Right atrium auricular region (tissue), 2 donors: ENCODE results near the gene GTF2H4. TPM values are rescaled to one million over a fixed set of nuclear protein-coding genes. Genes with fewer than 3 reads are reported as not detected.
"Not testable (repeated sequence)": the region's sequence is repeated elsewhere in the genome, so short reads cannot be mapped to it uniquely, and the experiment has no call there.

Experiments
- DNase-seq: peaks from one replicate; pipeline ENCODE4 v3.0.0-alpha.2; 2019; ENCODE audit warnings: low spot score
- H3K27ac ChIP-seq, 2 donors: fragments of 200-600 bp; sonication (generic); 1 replicate in 1 of 2; 2 replicates in 1 of 2; pipeline ENCODE4 v1.5.1; 2016 to 2019
- H3K27me3 ChIP-seq, 2 donors: fragments of 200-600 bp; sonication (generic); one replicate each; pipeline versions ENCODE4 v1.5.1 to v1.6.0; 2017 to 2019
- H3K36me3 ChIP-seq: fragments of 200-600 bp; sonication (generic); one replicate; pipeline ENCODE4 v1.5.1; 2016
- H3K4me1 ChIP-seq, 2 donors: fragments of 200-600 bp; sonication (generic); one replicate each; pipeline versions ENCODE4 v1.5.1 to v1.6.0; 2017 to 2019
- H3K4me3 ChIP-seq, 2 donors: fragments of 200-600 bp; sonication (generic); 1 replicate in 1 of 2; 2 replicates in 1 of 2; pipeline ENCODE4 v1.5.1; 2017 to 2019; ENCODE audit warnings: mild to moderate bottlenecking in 1 of 2, moderate library complexity in 1 of 2
- H3K9me3 ChIP-seq, 2 donors: fragments of 200-600 bp; sonication (generic); one replicate each; pipeline ENCODE4 v1.5.1; 2019
- total RNA-seq, 2 donors: library from RNA; depleted of rRNA; stranded (reverse); fragments of >200 nt; gene quantifications; one replicate each; pipeline ENCODE4 v1.1.0, GENCODE V29; 2016
- TF ChIP-seq, protein P1 (sequence below), 2 donors: fragments of 200-600 bp; sonication (generic); IDR thresholded peaks; one replicate each; pipeline ENCODE4 v1.5.1; 2019; ENCODE audit warnings: antibody characterized with exemption in 2 of 2

GTF2H4 gene
- total RNA-seq, 2 donors from 2014 or later = 3.6 to 4.0 TPM

- H3K4me1 ChIP-seq = peaks cover 0 to 25% of the 10 kb centered on the region in 2 donors
- TF ChIP-seq, protein P1, sequence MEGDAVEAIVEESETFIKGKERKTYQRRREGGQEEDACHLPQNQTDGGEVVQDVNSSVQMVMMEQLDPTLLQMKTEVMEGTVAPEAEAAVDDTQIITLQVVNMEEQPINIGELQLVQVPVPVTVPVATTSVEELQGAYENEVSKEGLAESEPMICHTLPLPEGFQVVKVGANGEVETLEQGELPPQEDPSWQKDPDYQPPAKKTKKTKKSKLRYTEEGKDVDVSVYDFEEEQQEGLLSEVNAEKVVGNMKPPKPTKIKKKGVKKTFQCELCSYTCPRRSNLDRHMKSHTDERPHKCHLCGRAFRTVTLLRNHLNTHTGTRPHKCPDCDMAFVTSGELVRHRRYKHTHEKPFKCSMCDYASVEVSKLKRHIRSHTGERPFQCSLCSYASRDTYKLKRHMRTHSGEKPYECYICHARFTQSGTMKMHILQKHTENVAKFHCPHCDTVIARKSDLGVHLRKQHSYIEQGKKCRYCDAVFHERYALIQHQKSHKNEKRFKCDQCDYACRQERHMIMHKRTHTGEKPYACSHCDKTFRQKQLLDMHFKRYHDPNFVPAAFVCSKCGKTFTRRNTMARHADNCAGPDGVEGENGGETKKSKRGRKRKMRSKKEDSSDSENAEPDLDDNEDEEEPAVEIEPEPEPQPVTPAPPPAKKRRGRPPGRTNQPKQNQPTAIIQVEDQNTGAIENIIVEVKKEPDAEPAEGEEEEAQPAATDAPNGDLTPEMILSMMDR (IDR thresholded peaks at IDR 0.05) = no peak
- peak overlapping the region; percentile 59 to 62 for H3K4me3 ChIP-seq
- DNase-seq = no peak
- H3K27ac ChIP-seq = peak overlapping the region; percentile 91 to 97
- no peaks in the 10 kb centered on the region for H3K27me3 ChIP-seq
- H3K9me3 ChIP-seq = no peaks in the 10 kb centered on the region
- peaks cover 36% of the 10 kb centered on the region for H3K36me3 ChIP-seq
Measured at GRCh38 chr6:30914854-30915590, 7.0 kb downstream of the GTF2H4 start.

DNA sequence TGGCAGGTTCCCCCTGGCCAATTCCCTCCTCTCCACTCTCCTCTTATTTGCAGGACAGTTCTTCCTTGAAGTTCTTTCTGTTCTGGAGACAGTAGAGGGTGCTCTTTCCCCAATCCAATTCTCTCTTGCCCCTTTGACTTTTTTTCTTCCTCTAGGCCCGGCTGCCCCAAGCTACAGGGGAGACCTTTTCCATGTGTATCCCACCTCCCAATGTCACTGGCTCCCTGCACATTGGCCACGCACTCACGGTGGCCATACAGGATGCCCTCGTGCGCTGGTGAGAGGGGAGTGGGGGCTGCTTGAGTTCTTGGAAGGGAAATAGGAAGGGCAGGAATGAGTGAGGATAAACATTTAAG lies 7.6 kb downstream of the GTF2H4 start:
- peak overlapping the region; percentile 91 to 97 for H3K27ac ChIP-seq
- no peaks in the 10 kb centered on the region for H3K27me3 ChIP-seq
- DNase-seq = no peak
- TF ChIP-seq, protein P1 (IDR thresholded peaks at IDR 0.05) = peak; percentile 47 to 71
- peaks cover 0 to 25% of the 10 kb centered on the region in 2 donors for H3K4me1 ChIP-seq
- H3K36me3 ChIP-seq = peaks cover 36% of the 10 kb centered on the region
- H3K4me3 ChIP-seq = no peak overlapping the region
- no peaks in the 10 kb centered on the region for H3K9me3 ChIP-seq

- TF ChIP-seq, protein P1 (IDR thresholded peaks at IDR 0.05) = no peak
- DNase-seq = no peak
Measured at GRCh38 chr6:30917041-30917440, 9.0 kb downstream of the GTF2H4 start.

DNA sequence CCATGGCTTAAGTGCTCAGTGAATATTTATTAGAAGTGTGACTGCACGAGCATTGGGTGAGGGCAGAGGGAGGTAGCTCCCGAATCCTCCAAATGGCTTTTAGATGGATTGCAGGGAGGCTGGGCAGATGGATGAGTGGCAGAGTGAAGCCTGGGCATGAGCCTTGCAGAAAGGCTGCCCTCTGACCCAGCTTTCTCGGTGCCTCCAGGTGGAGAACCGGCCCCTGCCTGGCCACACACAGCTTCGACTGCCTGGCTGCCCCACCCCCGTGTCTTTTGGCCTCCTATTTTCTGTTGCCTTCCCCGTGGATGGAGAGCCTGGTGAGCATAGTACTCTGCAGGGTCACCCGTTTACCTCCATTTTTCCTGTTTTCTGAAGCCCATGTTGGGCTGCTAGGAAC lies 9.5 kb downstream of the GTF2H4 start:
- no peak overlapping the region for H3K27ac ChIP-seq
- no peak for DNase-seq
- no peaks in the 10 kb centered on the region for H3K27me3 ChIP-seq
- H3K9me3 ChIP-seq = no peaks in the 10 kb centered on the region
- H3K36me3 ChIP-seq = peaks cover 37% of the 10 kb centered on the region
- TF ChIP-seq, protein P1 (IDR thresholded peaks at IDR 0.05) = no peak
- H3K4me1 ChIP-seq = peaks cover 0 to 25% of the 10 kb centered on the region in 2 donors
- no peak overlapping the region for H3K4me3 ChIP-seq

More at GRCh38 chr6:30917041-30917440, 9.0 kb downstream of the GTF2H4 start:
- Histone ChIP-seq H3K36me3 (peaks cover 37% of the 10 kb centered on the region), H3K9me3 (no peaks in the 10 kb centered on the region), H3K27ac (no peak overlapping the region), H3K4me3 (no peak overlapping the region), H3K27me3 (no peaks in the 10 kb centered on the region), H3K4me1 (peaks cover 0 to 25% of the 10 kb centered on the region in 2 donors)

DNA sequence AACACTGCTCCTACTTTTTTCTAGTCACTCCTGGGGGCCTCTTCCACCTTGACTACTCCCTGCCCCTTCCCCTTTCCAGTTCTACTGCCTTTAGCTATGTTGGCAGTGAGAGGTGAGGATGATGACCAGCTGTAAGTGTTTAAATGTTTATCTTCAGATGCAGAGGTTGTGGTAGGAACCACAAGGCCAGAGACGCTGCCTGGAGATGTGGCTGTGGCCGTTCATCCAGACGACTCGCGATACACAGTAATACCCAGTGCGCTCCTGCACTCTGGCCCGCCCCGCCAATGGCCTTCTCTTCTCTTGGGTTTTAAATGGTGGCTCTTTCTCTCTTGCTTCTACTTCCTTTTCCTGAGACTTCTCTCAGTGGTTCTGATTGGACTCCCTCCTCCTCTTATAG lies 10.7 kb downstream of the GTF2H4 start:
- Histone ChIP-seq H3K9me3 (no peaks in the 10 kb centered on the region), H3K27ac (no peak overlapping the region), H3K4me3 (no peak overlapping the region), H3K27me3 (no peaks in the 10 kb centered on the region), H3K36me3 (peaks cover 47% of the 10 kb centered on the region), H3K4me1 (peaks cover 0 to 21% of the 10 kb centered on the region in 2 donors)
- DNase-seq = no peak
- TF ChIP-seq, protein P1 (IDR thresholded peaks at IDR 0.05) = no peak

- H3K27me3 ChIP-seq = no peaks in the 10 kb centered on the region
- no peaks in the 10 kb centered on the region for H3K9me3 ChIP-seq
- H3K36me3 ChIP-seq = peaks cover 61% of the 10 kb centered on the region
- TF ChIP-seq, protein P1 (IDR thresholded peaks at IDR 0.05) = no peak
- DNase-seq = no peak
- no peak overlapping the region for H3K4me3 ChIP-seq
- peaks cover 0 to 11% of the 10 kb centered on the region in 2 donors for H3K4me1 ChIP-seq
- H3K27ac ChIP-seq = no peak overlapping the region
Measured at GRCh38 chr6:30922447-30922852, 14.4 kb downstream of the GTF2H4 start.

GRCh38 chr6:30924040-30924627 lies 16.1 kb downstream of the GTF2H4 start:
- not testable (repeated sequence) for H3K27ac ChIP-seq, H3K27me3 ChIP-seq, DNase-seq, H3K9me3 ChIP-seq, H3K4me3 ChIP-seq
- Histone ChIP-seq H3K4me1 (peaks cover 0 to 11% of the 10 kb centered on the region in 2 donors), H3K36me3 (peaks cover 54% of the 10 kb centered on the region)
